ENCODE results near the gene PPP2R2B.

Gene PPP2R2B

GRCh38 chr5:146548781-146549449 is 329.6 kb downstream of the PPP2R2B start:
- peak; percentile 23 for DNase-seq (ENCODE audit: extremely low read depth, insufficient read length)
- TF ChIP-seq, protein P1, sequence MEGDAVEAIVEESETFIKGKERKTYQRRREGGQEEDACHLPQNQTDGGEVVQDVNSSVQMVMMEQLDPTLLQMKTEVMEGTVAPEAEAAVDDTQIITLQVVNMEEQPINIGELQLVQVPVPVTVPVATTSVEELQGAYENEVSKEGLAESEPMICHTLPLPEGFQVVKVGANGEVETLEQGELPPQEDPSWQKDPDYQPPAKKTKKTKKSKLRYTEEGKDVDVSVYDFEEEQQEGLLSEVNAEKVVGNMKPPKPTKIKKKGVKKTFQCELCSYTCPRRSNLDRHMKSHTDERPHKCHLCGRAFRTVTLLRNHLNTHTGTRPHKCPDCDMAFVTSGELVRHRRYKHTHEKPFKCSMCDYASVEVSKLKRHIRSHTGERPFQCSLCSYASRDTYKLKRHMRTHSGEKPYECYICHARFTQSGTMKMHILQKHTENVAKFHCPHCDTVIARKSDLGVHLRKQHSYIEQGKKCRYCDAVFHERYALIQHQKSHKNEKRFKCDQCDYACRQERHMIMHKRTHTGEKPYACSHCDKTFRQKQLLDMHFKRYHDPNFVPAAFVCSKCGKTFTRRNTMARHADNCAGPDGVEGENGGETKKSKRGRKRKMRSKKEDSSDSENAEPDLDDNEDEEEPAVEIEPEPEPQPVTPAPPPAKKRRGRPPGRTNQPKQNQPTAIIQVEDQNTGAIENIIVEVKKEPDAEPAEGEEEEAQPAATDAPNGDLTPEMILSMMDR (IDR thresholded peaks at IDR 0.05; ENCODE audit: insufficient read depth, low read length, poor library complexity, severe bottlenecking), result no peak
- Histone ChIP-seq H3K36me3 (ENCODE audit: control insufficient read depth, insufficient read depth, low read length) (no peaks in the 10 kb centered on the region), H3K27me3 (replicated peaks; ENCODE audit: control insufficient read depth, insufficient read depth, low read length) (no peaks in the 10 kb centered on the region), H3K4me3 (replicated peaks; ENCODE audit: low read depth, low read length) (no peak overlapping the region)

DNA sequence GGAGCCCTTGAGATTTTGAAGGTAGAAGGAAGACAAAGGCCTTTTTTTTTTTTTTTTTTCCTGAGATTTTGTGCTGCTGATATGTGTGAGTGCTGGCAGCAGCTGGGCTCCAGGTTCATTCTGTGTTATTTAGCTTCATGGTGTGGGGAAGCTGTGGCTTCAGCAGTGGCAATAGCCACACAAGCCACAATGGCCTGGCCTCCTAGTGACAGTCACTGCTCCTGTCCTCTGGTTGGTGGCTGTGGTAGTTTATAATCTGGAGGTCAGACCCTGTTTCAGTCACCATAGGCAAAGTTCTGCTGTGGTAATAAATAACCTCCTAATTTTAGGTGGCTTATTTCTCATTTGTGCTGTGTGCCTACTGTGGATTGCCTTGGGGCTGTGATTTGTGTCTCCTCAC is 334.3 kb downstream of the PPP2R2B start:
- TF ChIP-seq, protein P1 (IDR thresholded peaks at IDR 0.05; ENCODE audit: insufficient read depth, low read length, poor library complexity, severe bottlenecking), result no peak
- no peaks in the 10 kb centered on the region for H3K27me3 ChIP-seq (replicated peaks; ENCODE audit: control insufficient read depth, insufficient read depth, low read length)
- no peak overlapping the region for H3K4me3 ChIP-seq (replicated peaks; ENCODE audit: low read depth, low read length)
- H3K36me3 ChIP-seq (ENCODE audit: control insufficient read depth, insufficient read depth, low read length), result no peaks in the 10 kb centered on the region
- no peak for DNase-seq (ENCODE audit: extremely low read depth, insufficient read length)

DNA sequence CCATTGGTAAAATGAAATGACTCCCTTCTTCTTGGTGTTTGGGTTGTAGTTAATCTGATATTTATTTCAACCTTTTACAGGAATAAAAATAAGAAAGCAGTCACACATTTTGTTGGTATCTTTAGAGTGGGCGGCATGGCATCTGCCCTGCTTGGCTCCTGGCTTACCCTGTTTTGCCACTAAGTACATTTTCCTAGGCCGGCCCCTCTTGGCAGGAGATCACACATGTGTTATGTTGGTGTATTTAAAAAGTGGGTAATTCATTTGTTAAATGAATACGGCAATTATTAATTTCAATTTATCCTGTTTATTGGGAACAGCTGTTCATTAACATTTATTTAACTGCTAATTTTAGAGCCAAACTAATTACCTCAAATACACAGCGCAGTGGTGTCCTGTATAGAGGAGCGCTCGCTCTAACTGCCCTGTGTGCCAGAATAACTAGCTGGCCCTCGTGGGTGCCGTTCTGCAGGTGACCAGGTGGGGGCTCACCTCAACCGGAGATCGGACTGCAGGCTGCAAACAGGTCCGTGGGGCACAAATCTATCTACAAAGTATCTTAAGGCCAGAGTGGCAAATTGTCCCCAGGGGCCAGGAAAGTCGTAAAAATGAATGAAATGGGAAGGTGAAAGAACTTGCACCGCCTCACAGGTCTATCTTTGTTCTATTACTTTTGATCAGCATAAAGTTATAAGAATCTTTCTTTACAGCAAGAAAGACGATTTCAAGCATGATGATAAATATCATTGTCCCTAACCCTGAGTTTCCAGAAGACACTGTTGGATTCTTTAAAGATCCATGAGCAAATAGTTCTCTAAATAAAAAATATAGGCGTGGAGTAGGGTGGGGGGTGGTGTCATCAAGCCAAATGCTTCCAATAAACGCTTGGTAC is 336.4 kb downstream of the PPP2R2B start:
- H3K36me3 ChIP-seq (ENCODE audit: control insufficient read depth, insufficient read depth, low read length), result no peaks in the 10 kb centered on the region
- peak; percentile 28 for DNase-seq (ENCODE audit: extremely low read depth, insufficient read length)
- TF ChIP-seq, protein P1 (IDR thresholded peaks at IDR 0.05; ENCODE audit: insufficient read depth, low read length, poor library complexity, severe bottlenecking), result peak; percentile 92
- no peak overlapping the region for H3K4me3 ChIP-seq (replicated peaks; ENCODE audit: low read depth, low read length)
- peaks cover 1% of the 10 kb centered on the region for H3K27me3 ChIP-seq (replicated peaks; ENCODE audit: control insufficient read depth, insufficient read depth, low read length)

GRCh38 chr5:146540414-146540813 is 338.1 kb downstream of the PPP2R2B start:
- H3K4me3 ChIP-seq (replicated peaks; ENCODE audit: low read depth, low read length), result no peak overlapping the region
- H3K27me3 ChIP-seq (replicated peaks; ENCODE audit: control insufficient read depth, insufficient read depth, low read length), result peaks cover 1% of the 10 kb centered on the region
- no peaks in the 10 kb centered on the region for H3K36me3 ChIP-seq (ENCODE audit: control insufficient read depth, insufficient read depth, low read length)
- DNase-seq (ENCODE audit: extremely low read depth, insufficient read length), result no peak
- TF ChIP-seq, protein P1 (IDR thresholded peaks at IDR 0.05; ENCODE audit: insufficient read depth, low read length, poor library complexity, severe bottlenecking), result no peak

- no peaks in the 10 kb centered on the region for H3K36me3 ChIP-seq (ENCODE audit: control insufficient read depth, insufficient read depth, low read length)
- no peak overlapping the region for H3K4me3 ChIP-seq (replicated peaks; ENCODE audit: low read depth, low read length)
- H3K27me3 ChIP-seq (replicated peaks; ENCODE audit: control insufficient read depth, insufficient read depth, low read length), result peaks cover 1% of the 10 kb centered on the region
- DNase-seq (ENCODE audit: extremely low read depth, insufficient read length), result no peak
- TF ChIP-seq, protein P1 (IDR thresholded peaks at IDR 0.05; ENCODE audit: insufficient read depth, low read length, poor library complexity, severe bottlenecking), result no peak
These were observed 338.6 kb downstream of the PPP2R2B start for GRCh38 chr5:146539973-146540372.

Measured in GM06990 (cell line).